Suppressor macrophage treated with lipopolysaccharide for 1 hour (primary cell): ENCODE measurements around the gene CT45A10.
"Not testable (repeated sequence)": the region's sequence is repeated elsewhere in the genome, so short reads cannot be mapped to it uniquely, and the experiment has no call there.

Experiments used
- DNase-seq, 3 donors: peaks; one replicate each; pipeline ENCODE4 v3.0.0-alpha.2; 2020 to 2022

CT45A10 gene, protein sequence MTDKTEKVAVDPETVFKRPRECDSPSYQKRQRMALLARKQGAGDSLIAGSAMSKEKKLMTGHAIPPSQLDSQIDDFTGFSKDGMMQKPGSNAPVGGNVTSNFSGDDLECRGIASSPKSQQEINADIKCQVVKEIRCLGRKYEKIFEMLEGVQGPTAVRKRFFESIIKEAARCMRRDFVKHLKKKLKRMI

GRCh38 chrX:135893294-135893817 lies at the start of gene CT45A10, which contains the start of gene SAGE1:
TSS of gene CT45A10 (minus strand) at chrX:135893444. CDS start at chrX:135885344, 8,100 bp downstream.
TSS of gene SAGE1 (plus strand) at chrX:135893716. CDS start at chrX:135896243, 2,527 bp downstream.
- DNase-seq = no peak

- DNase-seq = peak; percentile 38 to 66 (median 53)
These were observed 38.6 kb upstream of the CT45A10 start for GRCh38 chrX:135931644-135932487.

DNA sequence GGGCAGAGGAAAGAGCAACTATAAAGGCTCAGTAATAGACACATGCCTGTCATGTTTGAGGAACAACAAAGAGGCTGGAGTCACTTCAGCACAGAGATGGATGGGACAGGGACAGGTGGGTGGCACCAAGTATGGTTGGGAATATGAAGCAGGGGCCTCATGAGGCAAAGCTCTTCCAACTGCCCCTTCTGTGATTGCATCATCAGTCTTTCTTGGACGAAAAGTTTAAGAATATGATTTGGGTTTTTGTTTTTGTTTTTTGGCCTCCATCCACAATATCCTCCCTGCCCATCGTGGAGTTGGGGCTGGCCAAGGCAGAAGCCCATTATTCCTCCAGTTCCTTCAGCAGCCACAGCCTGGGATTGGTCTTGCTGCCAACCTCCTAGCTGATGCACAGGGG lies 34.7 kb upstream of the CT45A10 start:
- DNase-seq = no peak

GRCh38 chrX:135923353-135923752 lies 30.1 kb upstream of the CT45A10 start:
- DNase-seq = no peak

GRCh38 chrX:135920516-135920915 lies 27.3 kb upstream of the CT45A10 start:
- DNase-seq = not testable (repeated sequence)

DNA sequence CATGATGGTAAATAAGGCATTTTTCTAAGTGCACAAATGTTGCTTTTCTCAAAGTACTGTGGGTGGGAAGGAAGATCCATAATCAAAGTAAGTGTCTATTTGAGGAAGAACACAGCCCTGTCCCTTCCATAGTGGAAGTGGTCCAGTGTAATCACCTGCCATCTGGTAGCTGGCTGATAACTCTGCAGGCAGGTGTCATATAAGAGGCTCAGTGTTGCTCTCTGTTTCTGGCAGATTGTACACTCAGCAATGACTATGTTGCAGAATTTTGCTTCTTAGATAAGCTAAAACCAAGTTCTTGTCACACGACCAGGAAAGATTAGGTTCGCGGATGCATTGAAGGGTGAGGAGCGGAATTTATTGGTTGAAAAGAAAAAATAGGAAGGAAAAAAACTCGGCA lies 21.2 kb upstream of the CT45A10 start:
- no peak for DNase-seq

DNA sequence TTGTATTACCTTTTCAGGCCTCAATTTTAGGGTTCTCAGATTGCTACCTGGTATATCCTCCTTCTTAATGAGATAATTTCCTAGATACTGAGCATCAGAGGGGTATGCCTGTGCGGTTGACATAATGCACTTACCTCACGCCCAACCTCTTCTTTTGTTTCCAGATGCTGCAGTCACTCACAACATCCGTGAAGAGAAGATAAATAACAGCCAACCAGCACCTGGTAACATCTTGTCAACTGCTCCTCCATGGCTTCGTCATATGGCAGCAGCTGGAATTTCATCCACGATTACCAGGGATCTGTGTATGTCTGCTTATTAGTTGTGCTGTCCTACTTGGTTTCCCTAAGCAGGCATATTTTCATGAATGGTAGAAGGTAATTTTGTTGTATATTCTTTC lies 17.0 kb upstream of the CT45A10 start:
- DNase-seq = no peak

DNA sequence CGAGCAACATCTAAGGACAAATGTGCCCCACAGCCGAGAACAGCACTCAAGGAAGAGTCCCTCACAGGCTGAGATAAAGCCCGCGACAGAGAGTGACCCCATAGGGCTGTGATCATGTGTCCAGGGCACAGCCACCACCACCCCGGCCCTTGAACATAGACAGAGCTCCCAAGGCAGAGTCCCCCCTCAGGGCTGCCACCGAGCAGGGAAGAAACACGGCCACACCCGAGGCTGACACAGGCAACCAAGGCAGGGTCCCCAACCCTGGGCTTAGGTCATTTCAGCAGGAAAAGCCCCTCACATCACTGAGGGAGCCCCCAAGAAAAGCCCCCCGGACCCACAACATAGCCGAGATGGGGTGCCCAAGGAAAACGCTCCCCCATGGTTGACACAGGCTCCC lies 463 bp downstream of the CT45A10 start:
- DNase-seq = no peak

- DNase-seq = no peak
These were observed 3.1 kb downstream of the CT45A10 start for GRCh38 chrX:135890087-135890585.

DNA sequence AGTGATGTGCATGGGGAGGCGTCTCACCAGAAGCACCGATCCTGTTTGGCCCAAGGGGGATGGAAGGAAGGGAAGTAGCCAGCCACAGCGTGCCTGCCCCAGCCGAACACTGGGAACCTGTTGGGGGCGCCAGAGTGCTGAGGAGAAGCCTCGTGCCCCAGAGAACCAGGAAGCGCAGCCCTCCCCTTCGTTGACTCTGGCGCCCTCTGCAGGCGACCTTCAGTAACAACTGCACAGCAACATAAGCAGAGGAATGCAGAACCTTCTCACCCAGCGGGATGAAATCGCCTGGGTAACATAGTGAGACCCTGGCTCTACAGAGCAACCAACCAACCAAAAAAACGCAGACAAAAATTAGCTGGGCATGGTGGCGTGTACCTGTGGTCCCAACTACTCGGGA lies 4.3 kb downstream of the CT45A10 start:
- peak in 2 of 3 donors; percentile 21 to 22 for DNase-seq

DNA sequence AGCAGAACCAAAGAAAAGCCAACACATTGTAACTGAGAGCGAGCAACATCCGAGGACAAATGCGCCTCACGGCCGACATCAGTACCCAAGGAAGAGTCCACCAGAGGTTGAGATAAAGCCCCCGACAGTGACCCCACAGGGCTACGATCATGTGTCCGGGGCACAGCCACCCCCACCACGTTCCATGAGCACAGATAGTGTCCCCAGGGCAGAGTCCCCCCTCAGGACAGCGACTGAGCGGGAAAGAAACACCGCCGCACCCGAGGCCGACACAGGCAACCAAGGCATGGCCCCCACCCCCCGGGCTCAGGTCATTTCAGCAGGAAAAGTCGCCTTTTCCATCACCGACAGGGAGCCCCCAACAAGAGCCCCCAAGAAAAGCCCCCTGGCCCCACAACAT lies 5.0 kb downstream of the CT45A10 start:
- not testable (repeated sequence) for DNase-seq

- peak in 1 of 3 donors; percentile 18 for DNase-seq
These were observed 10.5 kb downstream of the CT45A10 start for GRCh38 chrX:135882741-135883140.

DNA sequence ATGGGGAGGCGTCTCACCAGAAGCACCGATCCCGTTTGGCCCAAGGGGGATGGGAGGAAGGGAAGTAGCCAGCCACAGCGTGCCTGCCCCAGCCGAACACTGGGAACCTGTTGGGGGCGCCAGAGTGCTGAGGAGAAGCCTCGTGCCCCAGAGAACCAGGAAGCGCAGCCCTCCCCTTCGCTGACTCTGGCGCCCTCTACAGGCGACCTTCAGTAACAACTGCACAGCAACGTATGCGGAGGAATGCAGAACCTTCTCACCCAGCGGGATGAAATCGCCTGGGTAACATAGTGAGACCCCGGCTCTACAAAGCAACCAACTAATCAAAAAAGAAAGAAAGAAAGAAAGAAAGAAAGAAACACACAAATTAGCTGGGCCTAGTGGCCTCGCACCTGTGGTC lies 21.5 kb downstream of the CT45A10 start, which contains the start of gene CT45A9:
Gene CT45A9, minus strand, starts transcription at position 101 of the 400 bp plus-strand sequence. CDS start 3,751 bp downstream, outside the sequence.
- not testable (repeated sequence) for DNase-seq

DNA sequence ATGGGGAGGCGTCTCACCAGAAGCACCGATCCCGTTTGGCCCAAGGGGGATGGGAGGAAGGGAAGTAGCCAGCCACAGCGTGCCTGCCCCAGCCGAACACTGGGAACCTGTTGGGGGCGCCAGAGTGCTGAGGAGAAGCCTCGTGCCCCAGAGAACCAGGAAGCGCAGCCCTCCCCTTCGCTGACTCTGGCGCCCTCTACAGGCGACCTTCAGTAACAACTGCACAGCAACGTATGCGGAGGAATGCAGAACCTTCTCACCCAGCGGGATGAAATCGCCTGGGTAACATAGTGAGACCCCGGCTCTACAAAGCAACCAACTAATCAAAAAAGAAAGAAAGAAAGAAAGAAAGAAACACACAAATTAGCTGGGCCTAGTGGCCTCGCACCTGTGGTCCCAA lies 38.8 kb downstream of the CT45A10 start, which contains the start of gene CT45A8:
Gene CT45A8, minus strand, starts transcription at position 101 of the 400 bp plus-strand sequence. CDS start 3,755 bp downstream, outside the sequence.
- DNase-seq = not testable (repeated sequence)

DNA sequence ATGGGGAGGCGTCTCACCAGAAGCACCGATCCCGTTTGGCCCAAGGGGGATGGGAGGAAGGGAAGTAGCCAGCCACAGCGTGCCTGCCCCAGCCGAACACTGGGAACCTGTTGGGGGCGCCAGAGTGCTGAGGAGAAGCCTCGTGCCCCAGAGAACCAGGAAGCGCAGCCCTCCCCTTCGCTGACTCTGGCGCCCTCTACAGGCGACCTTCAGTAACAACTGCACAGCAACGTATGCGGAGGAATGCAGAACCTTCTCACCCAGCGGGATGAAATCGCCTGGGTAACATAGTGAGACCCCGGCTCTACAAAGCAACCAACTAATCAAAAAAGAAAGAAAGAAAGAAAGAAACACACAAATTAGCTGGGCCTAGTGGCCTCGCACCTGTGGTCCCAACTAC lies 56.1 kb downstream of the CT45A10 start, which contains the start of gene CT45A7:
Gene CT45A7, minus strand, starts transcription at position 101 of the 400 bp plus-strand sequence. CDS start 3,747 bp downstream, outside the sequence.
- not testable (repeated sequence) for DNase-seq
